GM12872 (cell line): Measurements from ENCODE around the gene PDE1A.

Experiments used
- CTCF ChIP-seq: IDR thresholded peaks from 3 replicates; pipeline ENCODE4 v1.5.1; 2011; ENCODE audit warnings: low read depth, mild to moderate bottlenecking, low read length, moderate library complexity; ENCODE audit not compliant: insufficient read depth

PDE1A gene

GRCh38 chr2:182181381-182181780 is 245.5 kb downstream of the PDE1A start:
- no peak for TF ChIP-seq CTCF

- no peak for TF ChIP-seq CTCF
These were observed 247.7 kb downstream of the PDE1A start for GRCh38 chr2:182179176-182179575.

GRCh38 chr2:182173944-182174622 is 252.8 kb downstream of the PDE1A start:
- TF ChIP-seq CTCF: no peak

GRCh38 chr2:182170341-182170740 is 256.5 kb downstream of the PDE1A start:
- no peak for TF ChIP-seq CTCF

GRCh38 chr2:182167882-182168281 is 259.0 kb downstream of the PDE1A start:
- TF ChIP-seq CTCF: no peak

GRCh38 chr2:182166841-182167240 is 260.0 kb downstream of the PDE1A start:
- no peak for TF ChIP-seq CTCF

- no peak for TF ChIP-seq CTCF
These were observed 260.4 kb downstream of the PDE1A start for GRCh38 chr2:182166406-182166805.
